PC-9 (cell line): ENCODE results near the gene SLAMF6. TPM values are rescaled to one million over a fixed set of nuclear protein-coding genes. Genes with fewer than 3 reads are reported as not detected.
"Not testable (repeated sequence)": the region's sequence is repeated elsewhere in the genome, so short reads cannot be mapped to it uniquely, and the experiment has no call there.

Experiments
- BruUV-seq: library from RNA; stranded (reverse); fragments of 400-500 nt; replicated peaks from 2 replicates; lab custom pipeline; 2021; lab: Mats Ljungman, UMichigan
- CTCF ChIA-PET: fragments of 300-600 bp; sonication (Branson Sonifier 250); formaldehyde crosslinking; loops from one replicate; lab custom pipeline; 2022; ENCODE audit warnings: antibody characterized with exemption; lab: Charles Lee
- POLR2A ChIA-PET: fragments of 300-600 bp; sonication (Branson Sonifier 250); formaldehyde crosslinking; loops from one replicate; lab custom pipeline; 2022; ENCODE audit warnings: antibody characterized with exemption; ENCODE audit not compliant: unreplicated experiment; lab: Charles Lee
- DNase-seq, 2 experiments: peaks; one replicate each; pipeline versions ENCODE4 v3.0.0 to v3.0.0-alpha.2; 2015 to 2022; ENCODE audit warnings: mixed read lengths in 1 of 2
- H2AFZ ChIP-seq: fragments of 200-600 bp; sonication (generic); 2 replicates; pipeline ENCODE4 v1.8.1; 2017; ENCODE audit warnings: antibody characterized with exemption
- H3F3A ChIP-seq: fragments of 200-600 bp; sonication (generic); 2 replicates; pipeline ENCODE4 v1.8.1; 2017; ENCODE audit warnings: antibody characterized with exemption, mild to moderate bottlenecking, low read depth; ENCODE audit not compliant: insufficient read depth
- H3K27ac ChIP-seq: fragments of 200-600 bp; sonication (generic); 2 replicates; pipeline ENCODE4 v1.6.1; 2016; ENCODE audit warnings: mixed run types
- H3K27me3 ChIP-seq: fragments of 200-600 bp; sonication (generic); 2 replicates; pipeline ENCODE4 v1.6.1; 2016; ENCODE audit warnings: low read depth, mixed run types; ENCODE audit not compliant: insufficient read depth
- H3K36me3 ChIP-seq: fragments of 200-600 bp; sonication (generic); 2 replicates; pipeline ENCODE4 v1.6.1; 2016; ENCODE audit warnings: low read depth, mixed run types
- H3K4me1 ChIP-seq: fragments of 200-600 bp; sonication (generic); replicated peaks from 2 replicates; pipeline ENCODE4 v1.6.1; 2016; ENCODE audit warnings: mixed run types; ENCODE audit not compliant: insufficient read depth
- H3K4me2 ChIP-seq: fragments of 200-600 bp; sonication (generic); 2 replicates; pipeline ENCODE4 v1.6.1; 2017; ENCODE audit warnings: mixed run types
- H3K4me3 ChIP-seq: fragments of 200-600 bp; sonication (generic); 2 replicates; pipeline ENCODE4 v1.6.1; 2016; ENCODE audit warnings: mixed run types
- H3K79me2 ChIP-seq: fragments of 200-600 bp; sonication (generic); 2 replicates; pipeline ENCODE4 v1.6.1; 2017; ENCODE audit warnings: low read depth, mixed run types
- H3K9me2 ChIP-seq: fragments of 200-600 bp; sonication (generic); 2 replicates; pipeline ENCODE4 v1.8.1; 2017; ENCODE audit warnings: mild to moderate bottlenecking; ENCODE audit not compliant: insufficient read depth
- H3K9me3 ChIP-seq: fragments of 200-600 bp; sonication (generic); 2 replicates; pipeline ENCODE4 v1.8.1; 2016; ENCODE audit warnings: low read depth; ENCODE audit not compliant: insufficient read depth
- H4K20me1 ChIP-seq: fragments of 200-600 bp; sonication (generic); 2 replicates; pipeline ENCODE4 v1.8.1; 2017; ENCODE audit not compliant: insufficient read depth
- CTCF ChIP-seq: fragments of 200-600 bp; sonication (generic); conservative IDR thresholded peaks from 2 replicates; pipeline ENCODE4 v1.6.1; 2017; ENCODE audit warnings: mixed run types, antibody characterized with exemption, mild to moderate bottlenecking, moderate library complexity
- EZH2 ChIP-seq: fragments of 200-600 bp; sonication (generic); IDR thresholded peaks from 2 replicates; pipeline ENCODE4 v1.8.0; 2017; ENCODE audit warnings: antibody characterized with exemption, low read depth
- intact Hi-C: fragments of 100-400 bp; cut with micrococcal nuclease; formaldehyde crosslinking; loops from one replicate; pipeline ENCODE4 v1.10.0; 2022; ENCODE audit not compliant: unreplicated experiment
- total RNA-seq: library from RNA; stranded (reverse); gene quantifications from 2 replicates; pipeline ENCODE4 v1.2.3, GENCODE V29; 2021

SLAMF6 gene
- total RNA-seq, 1 experiment from 2014 or later: not detected

- POLR2A ChIA-PET: no interaction called here
- BruUV-seq: no TSS peak
- TF ChIP-seq EZH2 (no peak), CTCF (no peak)
Observed at GRCh38 chr1:160503087-160503486, 20.0 kb downstream of the SLAMF6 start.

GRCh38 chr1:160500321-160500990 lies 22.6 kb downstream of the SLAMF6 start:
- no peaks in the 10 kb centered on the region for H4K20me1 ChIP-seq
- no TSS peak for BruUV-seq
- H3K9me2 ChIP-seq: no peaks in the 10 kb centered on the region
- H3K36me3 ChIP-seq: no peaks in the 10 kb centered on the region
- no peak for TF ChIP-seq EZH2
- no peak for TF ChIP-seq CTCF
- H3K27me3 ChIP-seq: no peaks in the 10 kb centered on the region; the same call in 1 of the 2 replicates
- H3K4me3 ChIP-seq: no peak overlapping the region
- H3K79me2 ChIP-seq: no peaks in the 10 kb centered on the region
- ChIA-PET POLR2A (no interaction called here), CTCF (no interaction called here)
- no peak overlapping the region for H3K4me2 ChIP-seq
- H2AFZ ChIP-seq: no peak overlapping the region
- H3F3A ChIP-seq: no peaks in the 10 kb centered on the region
- H3K4me1 ChIP-seq: no peaks in the 10 kb centered on the region
- intact Hi-C loops: no loop called here
- no peak overlapping the region for H3K27ac ChIP-seq
- DNase-seq: no peak
- H3K9me3 ChIP-seq: no peaks in the 10 kb centered on the region; the same call in 1 of the 2 replicates

More at GRCh38 chr1:160503087-160503486, 20.0 kb downstream of the SLAMF6 start:
- no peak overlapping the region for H3K4me3 ChIP-seq
- no peak overlapping the region for H3K27ac ChIP-seq
- CTCF ChIA-PET: no interaction called here
- H3K4me2 ChIP-seq: no peak overlapping the region
- H4K20me1 ChIP-seq: no peaks in the 10 kb centered on the region
- no peaks in the 10 kb centered on the region for H3K36me3 ChIP-seq
- intact Hi-C loops: no loop called here
- no peaks in the 10 kb centered on the region for H3K4me1 ChIP-seq
- no peaks in the 10 kb centered on the region; the same call in 1 of the 2 replicates for H3K27me3 ChIP-seq
- no peaks in the 10 kb centered on the region; the same call in 1 of the 2 replicates for H3K9me3 ChIP-seq
- H3F3A ChIP-seq: no peaks in the 10 kb centered on the region
- DNase-seq: no peak
- H2AFZ ChIP-seq: no peak overlapping the region
- H3K9me2 ChIP-seq: no peaks in the 10 kb centered on the region
- no peaks in the 10 kb centered on the region for H3K79me2 ChIP-seq

GRCh38 chr1:160499631-160500030 lies 23.4 kb downstream of the SLAMF6 start:
- H3K9me3 ChIP-seq: no peaks in the 10 kb centered on the region; the same call in 1 of the 2 replicates
- H3F3A ChIP-seq: no peaks in the 10 kb centered on the region
- H3K4me1 ChIP-seq: no peaks in the 10 kb centered on the region
- no peak overlapping the region for H3K4me3 ChIP-seq
- H3K27me3 ChIP-seq: no peaks in the 10 kb centered on the region; the same call in 1 of the 2 replicates
- intact Hi-C loops: no loop called here
- no peaks in the 10 kb centered on the region for H3K36me3 ChIP-seq
- no peaks in the 10 kb centered on the region for H4K20me1 ChIP-seq
- no peak overlapping the region for H2AFZ ChIP-seq
- no peak for DNase-seq
- ChIA-PET POLR2A (no interaction called here), CTCF (no interaction called here)
- H3K9me2 ChIP-seq: no peaks in the 10 kb centered on the region
- BruUV-seq: no TSS peak
- no peak overlapping the region for H3K4me2 ChIP-seq
- TF ChIP-seq CTCF (no peak), EZH2 (no peak)
- no peaks in the 10 kb centered on the region for H3K79me2 ChIP-seq
- H3K27ac ChIP-seq: no peak overlapping the region

GRCh38 chr1:160498301-160499065 lies 24.6 kb downstream of the SLAMF6 start:
- H3K27ac ChIP-seq, BruUV-seq, DNase-seq, POLR2A ChIA-PET, H3K4me1 ChIP-seq, H3K9me3 ChIP-seq, H3K79me2 ChIP-seq, H3K4me3 ChIP-seq, H3K27me3 ChIP-seq, H2AFZ ChIP-seq, H4K20me1 ChIP-seq, CTCF ChIA-PET, H3K9me2 ChIP-seq, H3K4me2 ChIP-seq, H3K36me3 ChIP-seq, H3F3A ChIP-seq, intact Hi-C loops: not testable (repeated sequence)
